ENCODE data around the gene KRTAP10-1.

Gene KRTAP10-1

GRCh38 chr21:44569861-44570517, 30.0 kb upstream of the KRTAP10-1 start:
- in situ Hi-C loops (cut with HindIII; ENCODE audit: low sequenced_read_pairs) = no loop called here
- no peak for DNase-seq (ENCODE audit: low read depth)

GRCh38 chr21:44568667-44569556, 28.9 kb upstream of the KRTAP10-1 start:
- no peak for TF ChIP-seq CTCF (IDR thresholded peaks at IDR 0.05; ENCODE audit: low read depth, low read length, missing control alignments)
- no peak overlapping the region for H3K4me3 ChIP-seq (ENCODE audit: low read depth, low read length)
- in situ Hi-C loops (cut with HindIII; ENCODE audit: low sequenced_read_pairs) = no loop called here
- no peak for DNase-seq (ENCODE audit: low read depth)

More at GRCh38 chr21:44569861-44570517, 30.0 kb upstream of the KRTAP10-1 start:
- TF ChIP-seq CTCF (IDR thresholded peaks at IDR 0.05; ENCODE audit: low read depth, low read length, missing control alignments) = no peak
- no peak overlapping the region for H3K4me3 ChIP-seq (ENCODE audit: low read depth, low read length)

GRCh38 chr21:44568261-44568660, 28.3 kb upstream of the KRTAP10-1 start:
- H3K4me3 ChIP-seq (ENCODE audit: low read depth, low read length) = no peak overlapping the region
- in situ Hi-C loops (cut with HindIII; ENCODE audit: low sequenced_read_pairs) = no loop called here
- TF ChIP-seq CTCF (IDR thresholded peaks at IDR 0.05; ENCODE audit: low read depth, low read length, missing control alignments) = no peak
- no peak for DNase-seq (ENCODE audit: low read depth)

- no peak for DNase-seq (ENCODE audit: low read depth)
- in situ Hi-C loops (cut with HindIII; ENCODE audit: low sequenced_read_pairs) = no loop called here
- no peak overlapping the region for H3K4me3 ChIP-seq (ENCODE audit: low read depth, low read length)
- no peak for TF ChIP-seq CTCF (IDR thresholded peaks at IDR 0.05; ENCODE audit: low read depth, low read length, missing control alignments)
Observed at GRCh38 chr21:44567481-44568171, 27.6 kb upstream of the KRTAP10-1 start.

GRCh38 chr21:44566403-44566802, 26.4 kb upstream of the KRTAP10-1 start:
- in situ Hi-C loops (cut with HindIII; ENCODE audit: low sequenced_read_pairs) = no loop called here
- no peak for TF ChIP-seq CTCF (IDR thresholded peaks at IDR 0.05; ENCODE audit: low read depth, low read length, missing control alignments)
- DNase-seq (ENCODE audit: low read depth) = no peak
- H3K4me3 ChIP-seq (ENCODE audit: low read depth, low read length) = no peak overlapping the region

GRCh38 chr21:44564886-44565598, 25.0 kb upstream of the KRTAP10-1 start:
- TF ChIP-seq CTCF (IDR thresholded peaks at IDR 0.05; ENCODE audit: low read depth, low read length, missing control alignments) = no peak
- in situ Hi-C loops (cut with HindIII; ENCODE audit: low sequenced_read_pairs) = no loop called here
- no peak for DNase-seq (ENCODE audit: low read depth)
- H3K4me3 ChIP-seq (ENCODE audit: low read depth, low read length) = no peak overlapping the region
